H1 (cell line): Measurements from ENCODE around the gene NUCB1.

ENCODE experiments used
- CEBPB ChIP-seq: IDR thresholded peaks from 2 replicates; pipeline ENCODE4 v1.6.1; 2012; ENCODE audit warnings: low read depth, low read length
- CHD1 ChIP-seq: IDR thresholded peaks from 2 replicates; pipeline ENCODE4 v1.6.1; 2012; ENCODE audit warnings: low read depth, low read length, improper control_type of control experiment
- CTCF ChIP-seq, 3 experiments: IDR thresholded peaks; 1 replicate in 2 of 3; 2 replicates in 1 of 3; pipeline versions ENCODE4 v1.5.1 to v1.6.1; 2011; ENCODE audit warnings: low read length in 3 of 3, mild to moderate bottlenecking in 3 of 3, inconsistent platforms in 2 of 3, low read depth in 1 of 3, moderate library complexity in 1 of 3; ENCODE audit not compliant: insufficient read depth in 1 of 3; ENCODE audit errors: control extremely low read depth in 1 of 3
- EGR1 ChIP-seq: IDR thresholded peaks from 2 replicates; pipeline ENCODE4 v1.6.1; 2011; ENCODE audit warnings: low read depth, low read length, borderline replicate concordance
- KDM1A ChIP-seq: fragments of 200-600, 300-600 bp; sonication (generic); IDR thresholded peaks from 2 replicates; pipeline ENCODE4 v1.7.1; 2016; ENCODE audit warnings: mild to moderate bottlenecking, low read length, borderline replicate concordance
- MAX ChIP-seq: IDR thresholded peaks from 2 replicates; pipeline ENCODE4 v1.6.1; 2012; ENCODE audit warnings: inconsistent platforms
- POLR2A ChIP-seq, 2 experiments: IDR thresholded peaks; 1 replicate in 1 of 2; 2 replicates in 1 of 2; pipeline ENCODE4 v1.6.1; 2011; ENCODE audit warnings: low read depth in 2 of 2, low read length in 2 of 2, mild to moderate bottlenecking in 2 of 2; ENCODE audit errors: control extremely low read depth in 1 of 2
- POLR2AphosphoS5 ChIP-seq: IDR thresholded peaks from 2 replicates; pipeline ENCODE4 v1.6.1; 2011; ENCODE audit warnings: low read depth, low read length
- POU5F1 ChIP-seq: IDR thresholded peaks from 2 replicates; pipeline ENCODE4 v1.6.1; 2011; ENCODE audit warnings: low read depth, mild to moderate bottlenecking, low read length, moderate library complexity
- SP2 ChIP-seq: IDR thresholded peaks from 2 replicates; pipeline ENCODE4 v1.6.1; 2012; ENCODE audit warnings: mild to moderate bottlenecking, low read length, inconsistent platforms
- YY1 ChIP-seq: IDR thresholded peaks from 2 replicates; pipeline ENCODE4 v1.6.1; 2011; ENCODE audit warnings: low read depth, mild to moderate bottlenecking, low read length

GRCh38 chr19:48895226-48895625, 4.9 kb upstream of the NUCB1 start:
- TF ChIP-seq CEBPB (no peak), EGR1 (no peak), CTCF (IDR thresholded peaks at IDR 0.05; ENCODE audit: control extremely low read depth in 1 of 3, insufficient read depth in 1 of 3, low read depth in 1 of 3, low read length in 3 of 3) (no peak), POLR2A (IDR thresholded peaks at IDR 0.05; ENCODE audit: control extremely low read depth in 1 of 2, low read depth in 2 of 2, low read length in 2 of 2) (no peak), KDM1A (no peak), POU5F1 (no peak), SP2 (no peak), CHD1 (no peak), YY1 (no peak), MAX (no peak), POLR2AphosphoS5 (no peak)
